HEK293T (cell line): ENCODE measurements around the gene SP2.

Experiments used
- ARNT ChIP-seq: fragments of 450-650 bp; IDR thresholded peaks from 2 replicates; pipeline ENCODE4 v1.6.1; 2017; ENCODE audit warnings: mild to moderate bottlenecking
- BHLHE40 ChIP-seq: fragments of 450-650 bp; IDR thresholded peaks from 2 replicates; pipeline ENCODE4 v1.6.1; 2016; ENCODE audit warnings: mild to moderate bottlenecking, moderate library complexity, borderline replicate concordance
- CTBP1 ChIP-seq: fragments of 450-650 bp; IDR thresholded peaks from 2 replicates; pipeline ENCODE4 v1.6.1; 2016; ENCODE audit warnings: borderline replicate concordance
- FOXA1 ChIP-seq: fragments of 450-650 bp; IDR thresholded peaks from 2 replicates; pipeline ENCODE4 v1.6.1; 2016; ENCODE audit warnings: mild to moderate bottlenecking
- FOXK2 ChIP-seq: fragments of 450-650 bp; IDR thresholded peaks from 2 replicates; pipeline ENCODE4 v1.6.1; 2016; ENCODE audit warnings: mild to moderate bottlenecking
- FOXM1 ChIP-seq: fragments of 450-650 bp; IDR thresholded peaks from 2 replicates; pipeline ENCODE4 v1.6.1; 2017; ENCODE audit warnings: mild to moderate bottlenecking, borderline replicate concordance
- HDGF ChIP-seq: fragments of 450-650 bp; IDR thresholded peaks from 2 replicates; pipeline ENCODE4 v1.6.1; 2017; ENCODE audit warnings: antibody characterized with exemption, borderline replicate concordance
- L3MBTL2 ChIP-seq: fragments of 450-650 bp; conservative IDR thresholded peaks from 2 replicates; pipeline ENCODE4 v1.6.1; 2016; ENCODE audit warnings: mild to moderate bottlenecking
- SP1 ChIP-seq: fragments of 450-650 bp; IDR thresholded peaks from 2 replicates; pipeline ENCODE4 v1.6.1; 2017
- SUZ12 ChIP-seq: fragments of 450-650 bp; IDR thresholded peaks from 2 replicates; pipeline ENCODE4 v1.6.1; 2016; ENCODE audit warnings: mild to moderate bottlenecking
- TARDBP ChIP-seq: fragments of 450-650 bp; IDR thresholded peaks from 2 replicates; pipeline ENCODE4 v1.6.1; 2016
- ZNF384 ChIP-seq: fragments of 450-650 bp; IDR thresholded peaks from 2 replicates; pipeline ENCODE4 v1.6.1; 2016

- no peak for TF ChIP-seq BHLHE40
- TF ChIP-seq TARDBP = no peak
- no peak for TF ChIP-seq SP1
- no peak for TF ChIP-seq HDGF
- TF ChIP-seq FOXM1 = no peak
- no peak for TF ChIP-seq ARNT
- TF ChIP-seq SUZ12 = no peak
- no peak for TF ChIP-seq FOXA1
- no peak for TF ChIP-seq CTBP1
- no peak for TF ChIP-seq L3MBTL2
- no peak for TF ChIP-seq ZNF384
- no peak for TF ChIP-seq FOXK2
Observed at GRCh38 chr17:47950448-47950847, 54.4 kb downstream of the SP2 start.
